Measurements from ENCODE around the gene SMIM44. TPM values are rescaled to one million over a fixed set of nuclear protein-coding genes. Genes with fewer than 3 reads are reported as not detected.

Gene SMIM44
- total and polyA plus RNA-seq, 4 experiments from 2014 or later: not detected

- peaks cover 0 to 2% (median 0%) of the 10 kb centered on the region in 8 donors for H3K9me3 Mint-ChIP-seq
- ChIA-PET POLR2A (ENCODE audit: partially characterized antibody) (no interaction called here), CTCF (ENCODE audit: partially characterized antibody) (interaction anchor here (1.1 to 1.5 kb wide), 4 partner anchors 14 to 165 kb away, joined by 3 to 6 read pairs (median 4); partner anchors contain the start of gene SMIM44)
- H3K36me3 Mint-ChIP-seq: no peaks in the 10 kb centered on the region
- Histone ChIP-seq H3K9me3 (ENCODE audit: control insufficient read depth in 1 of 2, low read length in 2 of 2) (no peaks in the 10 kb centered on the region), H3K4me3 (ENCODE audit: low read length in 2 of 2) (no peak overlapping the region), H3K27ac (ENCODE audit: low read depth, low read length) (no peak overlapping the region), H3K27me3 (ENCODE audit: insufficient read depth, low read length) (no peaks in the 10 kb centered on the region), H3K4me1 (ENCODE audit: insufficient read depth, low read length) (no peaks in the 10 kb centered on the region), H3K36me3 (ENCODE audit: insufficient read depth, low read length) (no peaks in the 10 kb centered on the region)
- H3K4me3 Mint-ChIP-seq: no peak overlapping the region
- intact Hi-C loops (cut with micrococcal nuclease): no loop called here
- H3K27me3 Mint-ChIP-seq: peaks cover 0 to 1% of the 10 kb centered on the region in 2 donors
- DNase-seq: no peak
- H3K4me1 Mint-ChIP-seq: peaks cover 0 to 3% (median under 1%) of the 10 kb centered on the region in 4 donors
- H3K27ac Mint-ChIP-seq: peak overlapping the region in 1 of 7 donors; percentile 41
Observed at GRCh38 chr19:3469638-3470499, 13.4 kb downstream of the SMIM44 start.

DNA sequence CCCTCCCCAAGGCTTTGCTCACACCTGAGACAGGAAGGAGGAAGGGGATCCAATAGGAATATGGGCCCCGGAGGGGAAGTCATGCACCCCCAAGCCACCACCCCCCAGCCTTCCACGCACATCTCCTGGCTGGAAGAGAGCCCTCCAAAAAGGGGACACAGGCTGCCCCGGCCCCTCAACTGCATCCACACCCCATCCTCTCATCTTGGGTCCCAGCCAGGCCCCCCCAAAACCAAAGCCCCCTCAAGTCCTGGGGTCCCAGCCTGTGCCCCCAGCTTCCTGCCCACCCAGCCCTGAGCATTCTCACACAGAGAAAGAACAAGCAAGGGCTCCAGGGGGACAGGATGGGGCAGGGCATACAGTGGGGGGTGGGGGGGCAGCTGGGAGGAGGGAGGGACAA is 15.0 kb downstream of the SMIM44 start:
- H3K4me3 Mint-ChIP-seq: no peak overlapping the region
- Histone ChIP-seq H3K36me3 (ENCODE audit: insufficient read depth, low read length) (no peaks in the 10 kb centered on the region), H3K9me3 (ENCODE audit: control insufficient read depth in 1 of 2, low read length in 2 of 2) (no peaks in the 10 kb centered on the region), H3K27ac (ENCODE audit: low read depth, low read length) (no peak overlapping the region), H3K4me1 (ENCODE audit: insufficient read depth, low read length) (no peaks in the 10 kb centered on the region), H3K27me3 (ENCODE audit: insufficient read depth, low read length) (no peaks in the 10 kb centered on the region), H3K4me3 (ENCODE audit: low read length in 2 of 2) (no peak overlapping the region)
- POLR2A ChIA-PET (ENCODE audit: partially characterized antibody): no interaction called here
- H3K36me3 Mint-ChIP-seq: no peaks in the 10 kb centered on the region
- H3K4me1 Mint-ChIP-seq: peaks cover 0 to 3% (median under 1%) of the 10 kb centered on the region in 4 donors
- CTCF ChIA-PET (ENCODE audit: partially characterized antibody): no interaction called here
- DNase-seq: no peak
- H3K9me3 Mint-ChIP-seq: peaks cover 0 to 2% (median 0%) of the 10 kb centered on the region in 8 donors
- intact Hi-C loops (cut with micrococcal nuclease): no loop called here
- no peak overlapping the region for H3K27ac Mint-ChIP-seq
- peaks cover 0 to 1% of the 10 kb centered on the region in 2 donors for H3K27me3 Mint-ChIP-seq

- Mint-ChIP-seq H3K4me1 (peaks cover 0 to 3% (median under 1%) of the 10 kb centered on the region in 4 donors), H3K4me3 (no peak overlapping the region), H3K9me3 (peaks cover 0 to 2% (median 0%) of the 10 kb centered on the region in 8 donors), H3K36me3 (peaks cover 3% of the 10 kb centered on the region in 2 donors), H3K27me3 (peaks cover 0 to 1% of the 10 kb centered on the region in 2 donors), H3K27ac (no peak overlapping the region)
- H3K4me3 ChIP-seq (ENCODE audit: low read length in 2 of 2): no peak overlapping the region
- H3K4me1 ChIP-seq (ENCODE audit: insufficient read depth, low read length): no peaks in the 10 kb centered on the region
- intact Hi-C loops (cut with micrococcal nuclease): no loop called here
- H3K9me3 ChIP-seq (ENCODE audit: control insufficient read depth in 1 of 2, low read length in 2 of 2): no peaks in the 10 kb centered on the region
- no peaks in the 10 kb centered on the region for H3K36me3 ChIP-seq (ENCODE audit: insufficient read depth, low read length)
- no peaks in the 10 kb centered on the region for H3K27me3 ChIP-seq (ENCODE audit: insufficient read depth, low read length)
- ChIA-PET CTCF (ENCODE audit: partially characterized antibody) (no interaction called here), POLR2A (ENCODE audit: partially characterized antibody) (no interaction called here)
- DNase-seq: no peak
- no peak overlapping the region for H3K27ac ChIP-seq (ENCODE audit: low read depth, low read length)
Observed at GRCh38 chr19:3467437-3468198, 15.6 kb downstream of the SMIM44 start.

- no peak for DNase-seq
- H3K27ac Mint-ChIP-seq: no peak overlapping the region
- POLR2A ChIA-PET (ENCODE audit: partially characterized antibody): no interaction called here
- no peaks in the 10 kb centered on the region for H3K4me1 ChIP-seq (ENCODE audit: insufficient read depth, low read length)
- H3K27me3 Mint-ChIP-seq: peaks cover 0 to 1% of the 10 kb centered on the region in 2 donors
- H3K4me1 Mint-ChIP-seq: peaks cover 0 to 3% (median under 1%) of the 10 kb centered on the region in 4 donors
- H3K36me3 Mint-ChIP-seq: peaks cover 6% of the 10 kb centered on the region in 2 donors
- peaks cover 0 to 2% (median 0%) of the 10 kb centered on the region in 8 donors for H3K9me3 Mint-ChIP-seq
- H3K4me3 Mint-ChIP-seq: no peak overlapping the region
- H3K9me3 ChIP-seq (ENCODE audit: control insufficient read depth in 1 of 2, low read length in 2 of 2): no peaks in the 10 kb centered on the region
- H3K27me3 ChIP-seq (ENCODE audit: insufficient read depth, low read length): no peaks in the 10 kb centered on the region
- CTCF ChIA-PET (ENCODE audit: partially characterized antibody): interaction anchor here (0.7 to 1.9 kb wide), 2 partner anchors 10 to 162 kb away, joined by 3 to 6 read pairs; no protein-coding TSS in a partner anchor
- no peaks in the 10 kb centered on the region for H3K36me3 ChIP-seq (ENCODE audit: insufficient read depth, low read length)
- intact Hi-C loops (cut with micrococcal nuclease): no loop called here
- no peak overlapping the region for H3K4me3 ChIP-seq (ENCODE audit: low read length in 2 of 2)
- H3K27ac ChIP-seq (ENCODE audit: low read depth, low read length): no peak overlapping the region
Observed at GRCh38 chr19:3466635-3467034, 16.6 kb downstream of the SMIM44 start.

- H3K27me3 ChIP-seq (ENCODE audit: insufficient read depth, low read length): no peaks in the 10 kb centered on the region
- H3K4me1 ChIP-seq (ENCODE audit: insufficient read depth, low read length): no peaks in the 10 kb centered on the region
- Mint-ChIP-seq H3K27ac (no peak overlapping the region), H3K27me3 (peaks cover 0 to under 1% of the 10 kb centered on the region in 2 donors), H3K4me3 (no peak overlapping the region), H3K4me1 (peaks cover 0 to 2% (median under 1%) of the 10 kb centered on the region in 4 donors), H3K9me3 (peaks cover 0 to 2% (median 0%) of the 10 kb centered on the region in 8 donors), H3K36me3 (peaks cover 6% of the 10 kb centered on the region in 2 donors)
- H3K27ac ChIP-seq (ENCODE audit: low read depth, low read length): no peak overlapping the region
- H3K9me3 ChIP-seq (ENCODE audit: control insufficient read depth in 1 of 2, low read length in 2 of 2): no peaks in the 10 kb centered on the region
- no peak for DNase-seq
- H3K4me3 ChIP-seq (ENCODE audit: low read length in 2 of 2): no peak overlapping the region
- POLR2A ChIA-PET (ENCODE audit: partially characterized antibody): no interaction called here
- intact Hi-C loops (cut with micrococcal nuclease): no loop called here
- CTCF ChIA-PET (ENCODE audit: partially characterized antibody): interaction anchor here (1.9 kb wide), 1 partner anchor 161 kb away, joined by 6 read pairs; no protein-coding TSS in a partner anchor
- H3K36me3 ChIP-seq (ENCODE audit: insufficient read depth, low read length): no peaks in the 10 kb centered on the region
Observed at GRCh38 chr19:3465552-3465951, 17.7 kb downstream of the SMIM44 start.

- Histone ChIP-seq H3K4me3 (ENCODE audit: low read length in 2 of 2) (no peak overlapping the region), H3K36me3 (ENCODE audit: insufficient read depth, low read length) (no peaks in the 10 kb centered on the region), H3K4me1 (ENCODE audit: insufficient read depth, low read length) (no peaks in the 10 kb centered on the region), H3K27ac (ENCODE audit: low read depth, low read length) (no peak overlapping the region), H3K27me3 (ENCODE audit: insufficient read depth, low read length) (no peaks in the 10 kb centered on the region), H3K9me3 (ENCODE audit: control insufficient read depth in 1 of 2, low read length in 2 of 2) (no peaks in the 10 kb centered on the region)
- intact Hi-C loops (cut with micrococcal nuclease): no loop called here
- Mint-ChIP-seq H3K4me1 (peaks cover 0 to 2% (median under 1%) of the 10 kb centered on the region in 4 donors), H3K4me3 (no peak overlapping the region), H3K27me3 (no peaks in the 10 kb centered on the region), H3K9me3 (peaks cover 0 to 2% (median 0%) of the 10 kb centered on the region in 8 donors), H3K27ac (no peak overlapping the region), H3K36me3 (peaks cover 6 to 8% of the 10 kb centered on the region in 2 donors)
- ChIA-PET CTCF (ENCODE audit: partially characterized antibody) (interaction anchor here (0.7 to 1.9 kb wide), 3 partner anchors 8 to 174 kb away, joined by 4 to 6 read pairs (median 6); no protein-coding TSS in a partner anchor), POLR2A (ENCODE audit: partially characterized antibody) (no interaction called here)
- no peak for DNase-seq
Observed at GRCh38 chr19:3464587-3465235, 18.5 kb downstream of the SMIM44 start.

Data from CD4-positive, alpha-beta memory T cell (primary cell).